Activated CD4-positive, CD25-positive, alpha-beta regulatory T cell treated with anti-CD3 and anti-CD28 coated beads, Interleukin-2, amount 50 U/mL, for 72 hours (primary cell): ENCODE results near the gene STAG1.
"Not testable (repeated sequence)": the region's sequence is repeated elsewhere in the genome, so short reads cannot be mapped to it uniquely, and the experiment has no call there.

Source experiments
- DNase-seq: peaks from one replicate; pipeline ENCODE4 v3.0.0; 2021

Gene STAG1

GRCh38 chr3:136642711-136643110 lies 109.5 kb downstream of the STAG1 start:
- no peak for DNase-seq

GRCh38 chr3:136639069-136639468 lies 113.1 kb downstream of the STAG1 start:
- no peak for DNase-seq

GRCh38 chr3:136637176-136637575 lies 115.0 kb downstream of the STAG1 start:
- no peak for DNase-seq

- DNase-seq = no peak
These were observed 117.4 kb downstream of the STAG1 start for GRCh38 chr3:136634821-136635220.

- DNase-seq = no peak
These were observed 119.5 kb downstream of the STAG1 start for GRCh38 chr3:136632625-136633081.

- DNase-seq = no peak
These were observed 120.8 kb downstream of the STAG1 start for GRCh38 chr3:136631424-136631823.

- DNase-seq = no peak
These were observed 121.3 kb downstream of the STAG1 start for GRCh38 chr3:136630915-136631314.

GRCh38 chr3:136626493-136626892 lies 125.7 kb downstream of the STAG1 start:
- DNase-seq = no peak

- no peak for DNase-seq
These were observed 127.0 kb downstream of the STAG1 start for GRCh38 chr3:136624894-136625815.

GRCh38 chr3:136624371-136624770 lies 127.8 kb downstream of the STAG1 start:
- no peak for DNase-seq

- DNase-seq = no peak
These were observed 130.6 kb downstream of the STAG1 start for GRCh38 chr3:136621628-136622027.

- DNase-seq = no peak
These were observed 131.7 kb downstream of the STAG1 start for GRCh38 chr3:136620436-136620835.

GRCh38 chr3:136617969-136618525 lies 134.1 kb downstream of the STAG1 start:
- not testable (repeated sequence) for DNase-seq

GRCh38 chr3:136617198-136617597 lies 135.0 kb downstream of the STAG1 start:
- DNase-seq = no peak

- no peak for DNase-seq
These were observed 139.7 kb downstream of the STAG1 start for GRCh38 chr3:136612512-136612911.

- DNase-seq = no peak
These were observed 145.2 kb downstream of the STAG1 start for GRCh38 chr3:136606990-136607389.

- not testable (repeated sequence) for DNase-seq
These were observed 146.0 kb downstream of the STAG1 start for GRCh38 chr3:136606216-136606615.

- DNase-seq = no peak
These were observed 147.2 kb downstream of the STAG1 start for GRCh38 chr3:136604961-136605360.

- no peak for DNase-seq
These were observed 149.4 kb downstream of the STAG1 start for GRCh38 chr3:136602818-136603217.

- no peak for DNase-seq
These were observed 156.1 kb downstream of the STAG1 start for GRCh38 chr3:136595913-136596697.

GRCh38 chr3:136586580-136586979 lies 165.6 kb downstream of the STAG1 start:
- DNase-seq = no peak

- no peak for DNase-seq
These were observed 167.4 kb downstream of the STAG1 start for GRCh38 chr3:136584728-136585127.

- DNase-seq = no peak
These were observed 168.4 kb downstream of the STAG1 start for GRCh38 chr3:136583823-136584222.

- no peak for DNase-seq
These were observed 174.4 kb downstream of the STAG1 start for GRCh38 chr3:136577791-136578190.
